K562 (cell line): Measurements from ENCODE around the gene FAM20C. TPM values are rescaled to one million over a fixed set of nuclear protein-coding genes. Genes with fewer than 3 reads are reported as not detected.

ENCODE experiments used
- ATAC-seq: fragments of 200-7000 bp; cut with Tn5 transposase; 3 replicates; pipeline ENCODE4 v1.9.1; 2020; ENCODE audit warnings: moderate library complexity
- BruUV-seq: library from RNA; stranded (reverse); fragments of 400-500 nt; replicated peaks from 2 replicates; lab custom pipeline; 2021; lab: Mats Ljungman, UMichigan
- CTCF ChIA-PET: fragments of 300-600 bp; formaldehyde crosslinking; extraction: SDS; loops from one replicate; lab custom pipeline; 2021; ENCODE audit warnings: low intra/inter-chr PET ratio; lab: Yijun Ruan, JAX
- POLR2A ChIA-PET: fragments of 300-600, 350-650 bp; sonication (Branson Sonifier 250); formaldehyde crosslinking; extraction: SDS; loops from one replicate; lab custom pipeline; 2021; ENCODE audit warnings: antibody characterized with exemption, inconsistent platforms; lab: Yijun Ruan, JAX
- DNase-seq, 4 experiments: peaks; one replicate each; pipeline versions ENCODE4 v3.0.0 to v3.0.0-alpha.2; 2011 to 2018; ENCODE audit warnings: low spot score in 3 of 4, mixed read lengths in 3 of 4; ENCODE audit errors: extremely low read depth in 1 of 4
- FAIRE-seq: peaks from 2 replicates; lab custom pipeline; 2011; peaks lifted over from hg19 to GRCh38; lab: Jason Lieb, UNC
- H2AFZ ChIP-seq: 2 replicates; pipeline ENCODE4 v1.6.0; 2011; ENCODE audit warnings: low read depth, low read length, control low read depth, inconsistent platforms
- H3K27ac ChIP-seq: fragments of 200-600 bp; 3 replicates; pipeline ENCODE4 v1.8.0; 2011; ENCODE audit warnings: low read depth, mild to moderate bottlenecking, control low read depth, inconsistent platforms, low read length, moderate library complexity, mixed read lengths; ENCODE audit errors: extremely low read depth
- H3K27me3 ChIP-seq, 2 experiments: fragments of 300-600 bp in 1 of 2; 2 replicates in 1 of 2; 3 replicates in 1 of 2; pipeline versions ENCODE4 v1.6.0 to v1.8.0; 2011; ENCODE audit warnings: inconsistent platforms in 2 of 2, low read length in 2 of 2, mild to moderate bottlenecking in 1 of 2, mixed read lengths in 1 of 2, moderate library complexity in 1 of 2; ENCODE audit not compliant: control insufficient read depth in 2 of 2, insufficient read depth in 2 of 2
- H3K36me3 ChIP-seq: fragments of 300-600 bp; 3 replicates; pipeline ENCODE4 v1.8.0; 2011; ENCODE audit warnings: mild to moderate bottlenecking, low read length, inconsistent platforms; ENCODE audit not compliant: control insufficient read depth, insufficient read depth
- H3K4me1 ChIP-seq, 2 experiments: fragments of 200-600 bp in 1 of 2; replicated peaks in 1 of 2; 2 replicates in 1 of 2; 3 replicates in 1 of 2; pipeline versions ENCODE4 v1.5.1 to v1.8.0; 2011; ENCODE audit warnings: inconsistent platforms in 2 of 2, low read length in 2 of 2, mild to moderate bottlenecking in 1 of 2, mixed read lengths in 1 of 2, moderate library complexity in 1 of 2; ENCODE audit not compliant: control insufficient read depth in 2 of 2, insufficient read depth in 2 of 2
- H3K4me2 ChIP-seq: 2 replicates; pipeline ENCODE4 v1.6.1; 2011; ENCODE audit warnings: low read length, control low read depth, inconsistent platforms, mixed read lengths; ENCODE audit not compliant: insufficient read depth
- H3K4me3 ChIP-seq: fragments of 200-600 bp; sonication (generic), shearing (Covaris generic); 2 replicates; pipeline ENCODE4 v1.5.1; 2016; ENCODE audit warnings: control low read depth, inconsistent platforms
- H3K79me2 ChIP-seq: fragments of 200-600 bp; 3 replicates; pipeline ENCODE4 v1.8.0; 2011; ENCODE audit warnings: low read length, inconsistent platforms; ENCODE audit not compliant: control insufficient read depth, insufficient read depth
- H3K9ac ChIP-seq, 2 experiments: 2 replicates each; pipeline versions ENCODE4 v1.6.0 to v1.6.1; 2011; ENCODE audit warnings: low read depth in 2 of 2, low read length in 2 of 2, control low read depth in 1 of 2, inconsistent platforms in 1 of 2, mild to moderate bottlenecking in 1 of 2, mixed read lengths in 1 of 2; ENCODE audit not compliant: insufficient read depth in 1 of 2
- H3K9me1 ChIP-seq: one replicate; pipeline ENCODE4 v1.6.0; 2011; ENCODE audit warnings: inconsistent platforms, mild to moderate bottlenecking, low read length, moderate library complexity; ENCODE audit not compliant: control insufficient read depth, insufficient read depth
- H3K9me3 ChIP-seq: replicated peaks from 2 replicates; pipeline ENCODE4 v1.5.1; 2011; ENCODE audit warnings: low read depth, low read length, inconsistent platforms; ENCODE audit not compliant: control insufficient read depth, insufficient read depth
- H4K20me1 ChIP-seq: replicated peaks from 2 replicates; pipeline ENCODE4 v1.6.1; 2011; ENCODE audit warnings: low read length, inconsistent platforms, mixed read lengths; ENCODE audit not compliant: control insufficient read depth, insufficient read depth
- EZH2 ChIP-seq: IDR thresholded peaks from 2 replicates; pipeline ENCODE4 v1.6.1; 2012; ENCODE audit warnings: low read depth, mild to moderate bottlenecking, inconsistent platforms, low read length, borderline replicate concordance
- MYBL2 ChIP-seq, 2 experiments: fragments of 450-650 bp in 1 of 2; sonication (generic) in 1 of 2; formaldehyde crosslinking in 1 of 2; IDR thresholded peaks; 2 replicates each; pipeline versions ENCODE4 v1.6.1 to v1.8.1; 2017 to 2022; ENCODE audit warnings: borderline replicate concordance in 1 of 2, inconsistent platforms in 1 of 2, low read depth in 1 of 2, mild to moderate bottlenecking in 1 of 2, missing genetic modification reagents in 1 of 2, moderate library complexity in 1 of 2
- ZBTB8A ChIP-seq: fragments of 450-650 bp; IDR thresholded peaks from 2 replicates; pipeline ENCODE4 v1.6.1; 2018; ENCODE audit warnings: mild to moderate bottlenecking, moderate library complexity; ENCODE audit not compliant: partially characterized antibody
- ZBTB9 ChIP-seq: fragments of 450-650 bp; formaldehyde crosslinking; IDR thresholded peaks from 2 replicates; pipeline ENCODE4 v1.4.0; 2020; ENCODE audit warnings: mild to moderate bottlenecking, moderate library complexity
- WGBS: fragments of 100-300 bp; shearing (Covaris generic); methylation state at CpG from one replicate; pipeline ENCODE4 v1.1.6; 2016; ENCODE audit warnings: low coverage, mixed read lengths; ENCODE audit not compliant: insufficient coverage; ENCODE audit errors: missing lambda C conversion rate; 5-methylcytosine and 5-hydroxymethylcytosine counted together
- in situ Hi-C: fragments of 300-500 bp; cut with MboI; formaldehyde crosslinking; loops from 4 replicates; pipeline ENCODE4 v1.15.0; 2018; ENCODE audit warnings: inconsistent platforms, mixed read lengths
- intact Hi-C: fragments of 100-400 bp; cut with micrococcal nuclease; formaldehyde crosslinking; loops from 2 replicates; pipeline ENCODE4 v1.14.2; 2022
- polyA plus RNA-seq, 8 experiments: library from polyadenylated mRNA; depleted of rRNA in 4 of 8; stranded (reverse) in 5 of 8; unstranded in 3 of 8; fragments of >200 nt; fragmentation: Nextera tagmentation in 2 of 8; fragmentation: Illumina TruSeq in 1 of 8; extraction: Ambion mirVana in 2 of 8; extraction: Trizol in 1 of 8; gene quantifications; 2 replicates each; pipeline versions ENCODE4 v1.2.1 to v1.2.3, GENCODE V29; 2011 to 2014; ENCODE audit warnings: inconsistent platforms in 1 of 8, missing spikeins in 1 of 8
- total RNA-seq, 7 experiments: library from RNA; depleted of rRNA in 6 of 7; stranded (reverse); fragments of >200 nt in 6 of 7; fragmentation: Illumina TruSeq in 2 of 7; extraction: Trizol in 2 of 7; gene quantifications; 2 replicates each; pipeline versions ENCODE4 v1.2.1 to v1.2.3, GENCODE V29; 2011 to 2021; ENCODE audit warnings: low replicate concordance in 1 of 7

Gene FAM20C
- total and polyA plus RNA-seq, 9 of the 15 experiments (the other 6 are each of a cell fraction or from before 2014, with no cell fraction given), result 0.09 TPM; not detected in 8

GRCh38 chr7:232410-233248, 40.3 kb downstream of the FAM20C start:
- Histone ChIP-seq H3K4me2 (no peak overlapping the region), H3K4me3 (no peak overlapping the region), H3K9ac (no peak overlapping the region), H4K20me1 (peaks cover 24% of the 10 kb centered on the region), H3K9me1 (no peaks in the 10 kb centered on the region)
- no peak for ATAC-seq
- POLR2A ChIA-PET, result interaction anchor here (0.6 kb wide), 1 partner anchor 11 kb away, joined by 4 read pairs; no protein-coding TSS in a partner anchor
- DNase-seq, result no peak
- FAIRE-seq, result no peak
- 0 out of 2 replicates have a peak, but pooled peaks have one; percentile 2 for TF ChIP-seq EZH2
- no peak for TF ChIP-seq ZBTB9 (CRISPR knock-in tag)
- TF ChIP-seq ZBTB8A, result no peak
- no peak for TF ChIP-seq MYBL2 (IDR thresholded peaks at IDR 0.05; ENCODE audit: low read depth)
- no peak for TF ChIP-seq MYBL2 (CRISPR knock-in tag; IDR thresholded peaks at IDR 0.05; ENCODE audit: borderline replicate concordance)
- TF ChIP-seq, all 486 proteins: peak for 1
- Histone ChIP-seq H3K36me3 (no peaks in the 10 kb centered on the region), H3K27ac (no peak overlapping the region), H3K79me2 (no peaks in the 10 kb centered on the region), H3K4me1 (peaks cover 0 to 19% of the 10 kb centered on the region in 2 experiments; a peak in 2 of 5 replicates), H3K9me3 (no peaks in the 10 kb centered on the region), H2AFZ (no peak overlapping the region), H3K27me3 (peaks cover 67 to 99% of the 10 kb centered on the region in 2 experiments)
- BruUV-seq, result no TSS peak
- in situ Hi-C loops, result no loop called here
- intact Hi-C loops, result no loop called here
- CTCF ChIA-PET, result no interaction called here
- 3% methylated on average over 43 of the region's 43 CpGs for WGBS
